ENCODE measurements around the gene B4GALNT4.
"Not testable (repeated sequence)": the region's sequence is repeated elsewhere in the genome, so short reads cannot be mapped to it uniquely, and the experiment has no call there.

Gene B4GALNT4

DNA sequence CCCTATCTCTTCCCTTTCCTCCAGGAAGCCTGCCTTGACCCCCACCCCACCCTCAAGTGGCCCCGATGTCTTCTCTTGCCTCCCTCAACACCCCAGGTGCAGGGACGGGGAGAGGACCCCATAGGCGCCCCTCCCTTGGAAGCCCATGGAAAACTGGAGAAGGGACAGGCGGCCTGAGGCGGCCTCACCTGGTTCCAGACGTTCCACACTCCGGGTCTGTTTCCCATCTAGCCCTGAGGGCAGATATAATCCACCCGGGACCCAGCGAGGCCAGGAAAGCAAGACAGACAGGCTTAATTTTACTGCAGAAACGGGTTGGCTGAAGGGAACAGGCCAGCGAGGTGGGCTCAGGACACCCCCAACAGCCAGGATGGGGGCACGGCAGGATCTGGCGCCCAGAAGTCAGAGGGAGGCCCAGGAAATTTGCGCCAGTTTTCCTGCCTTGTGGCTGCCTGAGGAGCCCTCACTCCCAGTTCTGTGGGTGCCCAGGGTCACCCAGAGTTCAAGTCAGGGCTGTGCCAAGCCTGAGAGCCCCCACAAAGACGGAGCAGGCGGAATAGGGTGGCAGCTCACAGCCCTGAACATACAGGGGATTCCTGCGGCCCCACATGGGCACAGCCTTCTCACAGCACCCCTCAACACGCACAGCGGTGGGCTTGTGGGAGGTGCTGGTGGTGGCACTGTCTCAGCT, 48.5 kb downstream of the B4GALNT4 start:
- H3K27ac ChIP-seq, result no peak overlapping the region
- no peak for DNase-seq (ENCODE audit: low read depth, low spot score)

- H3K27ac ChIP-seq, result no peak overlapping the region
- DNase-seq (ENCODE audit: low read depth, low spot score), result no peak
Observed at GRCh38 chr11:418343-419247, 49.3 kb downstream of the B4GALNT4 start.

- H3K27ac ChIP-seq, result no peak overlapping the region
- DNase-seq (ENCODE audit: low read depth, low spot score), result no peak
Observed at GRCh38 chr11:419248-420005, 50.1 kb downstream of the B4GALNT4 start.

- DNase-seq (ENCODE audit: low read depth, low spot score), result no peak
- no peak overlapping the region for H3K27ac ChIP-seq
Observed at GRCh38 chr11:420054-420910, 51.0 kb downstream of the B4GALNT4 start.

DNA sequence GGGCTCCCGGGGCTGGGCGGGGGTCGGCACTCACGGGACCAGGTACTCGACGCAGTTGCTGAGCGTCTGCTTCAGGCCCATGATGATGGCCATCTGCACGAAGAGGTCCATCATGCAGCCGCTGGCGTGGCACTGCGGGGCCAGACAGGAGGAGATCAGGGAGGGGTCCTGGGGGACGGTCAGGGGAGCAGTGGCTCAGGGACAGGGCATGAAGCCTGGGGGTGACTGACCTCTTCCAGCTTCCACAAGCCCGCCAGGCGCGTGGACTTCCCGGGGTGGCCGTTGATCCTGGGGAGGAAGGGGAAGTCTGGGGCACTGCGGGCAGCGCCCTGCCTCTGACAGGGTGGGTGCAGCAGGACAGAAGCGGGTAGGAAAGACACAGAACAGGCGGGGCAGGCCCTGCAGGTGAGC, 51.6 kb downstream of the B4GALNT4 start:
- DNase-seq (ENCODE audit: low read depth, low spot score), result no peak
- no peak overlapping the region for H3K27ac ChIP-seq

- H3K27ac ChIP-seq, result no peak overlapping the region
- DNase-seq (ENCODE audit: low read depth, low spot score), result no peak
Observed at GRCh38 chr11:422249-422656, 53.0 kb downstream of the B4GALNT4 start.

GRCh38 chr11:424232-424631, 54.9 kb downstream of the B4GALNT4 start:
- no peak overlapping the region for H3K27ac ChIP-seq
- DNase-seq (ENCODE audit: low read depth, low spot score), result no peak

- H3K27ac ChIP-seq; DNase-seq (ENCODE audit: low read depth, low spot score): not testable (repeated sequence)
Observed at GRCh38 chr11:424766-425165, 55.5 kb downstream of the B4GALNT4 start.

GRCh38 chr11:425301-425700, 56.0 kb downstream of the B4GALNT4 start:
- H3K27ac ChIP-seq, result no peak overlapping the region
- no peak for DNase-seq (ENCODE audit: low read depth, low spot score)

DNA sequence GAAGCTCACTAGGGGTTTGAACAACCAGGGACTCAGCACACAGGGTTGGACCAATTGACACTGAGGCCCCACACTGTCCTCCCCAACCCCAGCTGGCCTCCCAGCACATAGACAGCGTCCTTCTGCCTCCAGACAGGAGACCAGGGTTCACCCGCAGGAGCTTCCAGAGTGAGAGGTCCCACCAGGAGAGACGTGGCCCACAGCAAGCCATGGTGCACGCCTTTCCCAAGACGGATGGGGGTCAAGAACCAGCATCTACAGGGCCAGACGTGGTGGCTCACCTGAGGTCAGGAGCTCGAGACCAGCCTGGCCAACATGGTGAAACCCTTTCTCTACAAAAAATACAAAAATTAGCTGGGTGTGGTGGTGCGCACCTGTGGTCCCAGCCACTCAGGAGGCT, 57.6 kb downstream of the B4GALNT4 start:
- DNase-seq (ENCODE audit: low read depth, low spot score), result no peak
- no peak overlapping the region for H3K27ac ChIP-seq

- no peak overlapping the region for H3K27ac ChIP-seq
- DNase-seq (ENCODE audit: low read depth, low spot score), result no peak
Observed at GRCh38 chr11:428295-428694, 59.0 kb downstream of the B4GALNT4 start.

DNA sequence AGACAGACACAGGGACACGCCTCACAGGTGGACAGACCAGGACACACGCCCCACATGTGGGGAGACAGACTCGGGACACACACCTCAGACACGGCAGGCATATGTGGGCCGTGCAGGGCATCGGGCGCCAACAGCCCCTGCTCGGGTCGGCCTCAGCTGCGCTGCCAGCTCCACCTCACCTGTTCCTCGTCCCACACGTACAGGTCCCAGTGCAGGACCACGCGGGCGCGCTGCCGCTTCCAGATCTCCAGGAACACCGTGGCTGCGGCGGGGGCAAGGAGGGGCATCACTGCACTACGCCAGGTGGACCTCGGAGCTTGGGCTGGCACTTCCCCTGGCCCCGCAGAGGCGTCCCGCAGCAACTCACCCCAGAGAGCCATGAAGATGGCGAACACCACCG, 60.1 kb downstream of the B4GALNT4 start:
- no peak for DNase-seq (ENCODE audit: low read depth, low spot score)
- H3K27ac ChIP-seq, result no peak overlapping the region

GRCh38 chr11:429931-430456, 60.7 kb downstream of the B4GALNT4 start:
- DNase-seq (ENCODE audit: low read depth, low spot score), result no peak
- no peak overlapping the region for H3K27ac ChIP-seq

Data from epithelial cell of prostate (primary cell).